ENCODE measurements around the gene MARK4.
"Not testable (repeated sequence)": the region's sequence is repeated elsewhere in the genome, so short reads cannot be mapped to it uniquely, and the experiment has no call there.

Gene MARK4

GRCh38 chr19:45243144-45243732, 7.8 kb upstream of the MARK4 start:
- no peak for DNase-seq (ENCODE audit: low read depth in 2 of 2)

GRCh38 chr19:45244133-45244794, 6.8 kb upstream of the MARK4 start:
- no peak for DNase-seq (ENCODE audit: low read depth in 2 of 2)

DNA sequence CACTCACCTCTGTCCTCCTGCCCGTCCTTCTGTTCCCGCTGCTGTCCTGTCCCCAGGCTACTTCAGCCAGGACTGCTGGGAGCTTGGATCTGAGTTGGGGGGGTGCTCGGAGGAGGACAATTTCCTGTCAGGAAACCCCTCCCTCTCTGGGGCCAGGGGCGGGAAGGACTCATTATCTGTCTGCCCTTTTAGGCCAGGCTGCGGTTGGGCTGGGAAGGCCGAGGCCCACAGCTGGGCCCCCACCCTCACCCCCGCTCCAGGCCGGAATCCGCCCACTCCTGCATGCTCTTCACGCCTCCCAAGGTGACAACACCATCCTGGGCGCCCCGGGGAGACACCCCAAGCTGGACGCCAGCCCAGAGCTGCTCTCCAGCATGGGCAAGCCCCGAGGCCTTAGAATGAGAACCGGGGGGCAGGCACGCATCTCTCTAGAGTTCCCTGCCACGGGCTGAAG, 5.7 kb upstream of the MARK4 start, which contains the start of gene EXOC3L2:
EXOC3L2 (minus strand) TSS at position 74 of the 454 bp plus-strand sequence. CDS start 6,362 bp downstream, outside the sequence.
- DNase-seq (ENCODE audit: low read depth in 2 of 2), result no peak

DNA sequence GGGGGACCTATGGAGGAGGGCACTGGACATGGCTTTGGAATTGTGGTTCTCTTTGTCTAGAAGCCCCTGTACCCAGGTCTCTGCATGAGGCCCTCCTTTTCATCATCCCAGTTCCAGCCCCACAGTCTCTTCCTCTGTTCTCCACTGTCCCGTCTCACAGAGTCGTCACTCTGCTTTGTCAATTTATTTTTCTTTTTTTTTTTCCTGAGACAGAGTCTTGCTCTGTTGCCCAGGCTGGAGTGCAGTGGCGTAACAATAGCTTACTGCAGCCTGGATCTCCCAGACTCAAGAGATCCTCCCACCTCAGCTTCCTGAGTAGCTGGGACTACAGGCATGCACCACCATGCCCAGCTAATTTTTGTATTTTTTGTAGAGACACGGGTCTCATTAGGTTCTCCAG, 5.2 kb upstream of the MARK4 start:
- DNase-seq (ENCODE audit: low read depth in 2 of 2), result no peak

DNA sequence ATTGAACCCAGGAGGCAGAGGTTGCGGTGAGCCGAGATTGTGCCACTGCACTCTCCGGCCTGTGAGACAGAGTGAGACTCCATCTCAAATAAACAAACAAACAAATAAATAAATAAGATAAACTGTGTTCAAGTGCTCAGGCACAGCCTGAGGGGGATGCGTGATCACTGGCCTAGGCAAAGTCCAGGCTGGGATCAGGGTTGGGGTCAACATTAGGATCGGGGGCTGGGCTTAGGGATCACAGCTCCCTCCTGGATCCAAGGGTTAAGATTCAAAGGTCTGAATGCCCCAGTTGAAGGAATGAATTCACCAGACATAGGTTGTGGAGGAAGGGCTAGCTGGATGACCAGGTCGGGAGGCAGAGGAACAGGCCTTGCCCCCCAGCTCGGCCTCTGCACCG, 3.9 kb upstream of the MARK4 start:
- DNase-seq (ENCODE audit: low read depth in 2 of 2), result no peak

GRCh38 chr19:45249261-45250033, 1.6 kb upstream of the MARK4 start:
- no peak for DNase-seq (ENCODE audit: low read depth in 2 of 2)

DNA sequence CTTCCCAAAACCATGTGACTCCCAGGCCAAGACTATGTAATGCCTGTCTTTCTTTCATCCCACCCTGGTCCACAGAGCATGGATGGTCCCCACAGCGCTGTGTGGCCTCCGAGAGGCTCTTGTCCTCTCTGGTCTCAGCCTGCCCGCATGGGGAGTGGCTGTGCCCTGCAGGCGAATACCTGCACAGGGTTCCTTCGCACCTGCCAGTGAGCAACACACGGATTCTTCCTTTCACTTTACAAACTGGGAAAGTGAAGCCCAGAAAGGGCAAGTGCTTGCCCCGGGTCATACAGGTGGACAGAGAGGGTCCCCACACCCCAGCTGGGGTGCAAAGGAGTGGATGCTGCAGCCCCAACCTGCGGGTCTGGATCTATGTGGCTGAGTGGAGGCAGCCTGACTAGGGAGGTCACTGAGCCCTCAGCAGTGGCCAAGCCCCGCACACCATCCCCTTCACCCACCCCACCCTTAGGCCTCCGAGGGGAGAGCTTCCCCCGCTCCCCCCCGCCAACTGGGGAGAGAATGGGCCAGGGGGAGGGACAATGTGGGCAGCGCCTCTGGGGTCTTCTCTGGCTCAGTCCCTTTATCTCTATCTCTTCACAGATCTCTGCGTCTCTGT, 747 bp upstream of the MARK4 start:
- DNase-seq (ENCODE audit: low read depth in 2 of 2), result no peak

DNA sequence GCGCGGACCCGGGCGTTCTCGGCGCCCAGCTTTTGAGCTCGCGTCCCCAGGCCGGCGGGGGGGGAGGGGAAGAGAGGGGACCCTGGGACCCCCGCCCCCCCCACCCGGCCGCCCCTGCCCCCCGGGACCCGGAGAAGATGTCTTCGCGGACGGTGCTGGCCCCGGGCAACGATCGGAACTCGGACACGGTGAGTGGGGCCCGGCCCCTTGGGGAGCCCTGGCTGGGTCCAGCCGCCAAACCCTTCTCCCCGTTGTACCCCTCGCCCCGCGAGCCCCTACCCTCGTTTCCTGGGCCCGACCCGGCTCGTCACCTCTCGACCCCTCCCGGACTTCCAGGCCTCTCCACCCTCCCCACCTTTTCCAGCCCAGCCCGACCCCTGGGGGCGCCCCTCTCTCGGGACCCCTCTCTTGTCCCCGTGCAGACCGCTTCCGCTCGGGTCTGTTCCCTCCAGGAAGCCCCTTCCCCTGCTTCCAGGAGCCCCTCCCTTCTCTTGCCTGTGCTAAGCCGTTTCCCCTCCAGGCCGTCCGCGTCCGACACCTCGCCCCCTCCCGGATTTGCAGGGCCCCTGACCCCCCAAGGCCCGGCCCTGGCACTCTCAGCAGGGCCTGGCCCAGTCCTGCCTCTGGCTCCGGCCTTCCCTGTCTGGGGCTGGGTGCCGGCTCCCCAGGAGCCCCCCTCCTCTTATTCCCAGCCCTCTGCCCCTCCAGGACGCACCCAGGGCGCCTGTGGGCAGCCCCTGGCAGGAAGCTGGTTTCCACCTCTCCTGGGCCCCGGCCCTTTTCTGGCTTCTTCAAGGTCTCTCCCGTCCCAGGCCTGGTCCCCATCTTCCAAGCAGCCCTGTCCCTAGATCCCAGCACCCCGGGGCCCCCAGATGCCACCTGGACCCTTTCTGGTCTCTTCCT, 632 bp downstream of the MARK4 start:
- no peak for DNase-seq (ENCODE audit: low read depth in 2 of 2)

GRCh38 chr19:45253396-45254027, 2.4 kb downstream of the MARK4 start:
- DNase-seq (ENCODE audit: low read depth in 2 of 2), result no peak

DNA sequence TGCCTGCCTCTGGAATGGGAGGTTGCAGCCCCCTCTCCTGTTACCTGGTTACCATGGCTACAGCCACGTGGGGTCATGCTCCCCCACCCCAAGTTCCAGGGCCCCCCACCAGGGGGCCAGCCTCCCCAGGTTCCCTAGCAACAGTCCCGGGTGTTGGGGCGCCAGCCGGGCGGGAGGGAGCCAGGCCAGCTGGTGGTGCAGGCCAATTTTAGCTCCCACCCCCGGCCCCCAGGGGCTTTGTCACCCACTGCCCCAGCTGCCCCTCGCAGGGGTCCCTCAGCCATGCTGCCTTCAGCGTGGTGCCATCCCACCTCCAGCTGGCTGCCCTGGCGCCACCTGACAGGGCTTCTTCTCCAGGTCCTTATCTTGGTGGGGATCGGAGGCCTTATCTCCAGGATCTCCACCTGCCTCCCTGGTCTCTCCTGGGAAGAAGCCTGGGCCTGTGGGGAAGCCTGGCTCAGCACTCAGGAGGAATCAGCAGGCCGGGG, 3.0 kb downstream of the MARK4 start:
- DNase-seq (ENCODE audit: low read depth in 2 of 2), result no peak

GRCh38 chr19:45255611-45256157, 4.6 kb downstream of the MARK4 start:
- no peak for DNase-seq (ENCODE audit: low read depth in 2 of 2)

GRCh38 chr19:45256836-45257235, 5.8 kb downstream of the MARK4 start:
- DNase-seq (ENCODE audit: low read depth in 2 of 2), result no peak

DNA sequence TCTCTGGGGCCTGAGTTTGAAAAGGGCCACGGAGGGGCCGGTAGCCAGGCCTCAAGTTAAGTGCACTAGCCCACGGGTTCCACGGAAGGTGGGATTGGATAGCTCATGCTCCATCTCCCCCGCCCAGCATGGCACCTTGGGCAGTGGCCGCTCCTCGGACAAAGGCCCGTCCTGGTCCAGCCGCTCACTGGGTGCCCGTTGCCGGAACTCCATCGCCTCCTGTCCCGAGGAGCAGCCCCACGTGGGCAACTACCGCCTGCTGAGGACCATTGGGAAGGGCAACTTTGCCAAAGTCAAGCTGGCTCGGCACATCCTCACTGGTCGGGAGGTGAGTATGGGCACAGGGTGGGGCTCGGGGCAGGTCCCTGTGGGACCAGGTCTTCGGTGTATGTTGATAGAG, 7.8 kb downstream of the MARK4 start:
- DNase-seq (ENCODE audit: low read depth in 2 of 2), result no peak

DNA sequence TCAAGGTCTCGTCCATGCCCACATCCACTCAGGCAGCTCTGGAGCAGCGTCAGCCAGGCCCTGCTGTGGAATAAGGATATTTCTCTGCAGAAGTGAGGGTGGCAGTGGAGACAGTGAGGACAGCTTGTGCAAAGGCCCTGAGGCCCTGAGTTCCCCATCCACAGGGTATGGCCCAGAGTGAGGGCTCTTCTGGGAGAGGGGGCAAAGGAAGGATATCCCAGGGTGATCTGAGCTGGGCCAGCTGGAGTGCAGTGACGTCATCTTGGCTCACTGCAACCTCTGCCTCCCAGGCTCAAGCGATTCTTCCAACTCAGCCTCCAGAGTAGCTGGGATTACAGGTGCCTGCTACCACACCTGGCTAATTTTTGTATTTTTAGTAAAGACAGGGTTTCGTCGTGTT, 11.5 kb downstream of the MARK4 start:
- DNase-seq (ENCODE audit: low read depth in 2 of 2), result no peak

- DNase-seq (ENCODE audit: low read depth in 2 of 2), result no peak
Measured at GRCh38 chr19:45263013-45263412, 11.9 kb downstream of the MARK4 start.

GRCh38 chr19:45264781-45265317, 13.8 kb downstream of the MARK4 start:
- no peak for DNase-seq (ENCODE audit: low read depth in 2 of 2)

- DNase-seq (ENCODE audit: low read depth in 2 of 2), result no peak
Measured at GRCh38 chr19:45265375-45265774, 14.3 kb downstream of the MARK4 start.

GRCh38 chr19:45267296-45267695, 16.2 kb downstream of the MARK4 start:
- DNase-seq (ENCODE audit: low read depth in 2 of 2), result no peak

- DNase-seq (ENCODE audit: low read depth in 2 of 2), result not testable (repeated sequence)
Measured at GRCh38 chr19:45269939-45270338, 18.9 kb downstream of the MARK4 start.

- DNase-seq (ENCODE audit: low read depth in 2 of 2), result no peak
Measured at GRCh38 chr19:45271098-45271734, 20.1 kb downstream of the MARK4 start.
